ENCODE measurements around the gene ZC3H18. TPM values are rescaled to one million over a fixed set of nuclear protein-coding genes. Genes with fewer than 3 reads are reported as not detected.
A peak's percentile ranks its signal among the peaks of the same experiment; 100 is the strongest.

Gene ZC3H18
- total and polyA plus RNA-seq, 10 of the 15 experiments (the other 5 are each of a cell fraction or from before 2014, with no cell fraction given): 1.0 to 58.3 (median 22.4) TPM

GRCh38 chr16:88646345-88647034 is 76.3 kb downstream of the ZC3H18 start:
- DNase-seq (ENCODE audit: low read depth, low spot score) (no peak), FAIRE-seq (no peak), ATAC-seq (no peak)
- no TSS peak for BruUV-seq (replicated peaks)
- no peak overlapping the region for H3K27ac ChIP-seq (ENCODE audit: control insufficient read depth, insufficient read depth)
- WGBS (ENCODE audit: insufficient coverage, insufficient replicate concordance, low lambda C conversion rate, missing lambda C conversion rate): 85% methylated on average over 28 of the region's 28 CpGs
- intact Hi-C loops (cut with micrococcal nuclease; ENCODE audit: unreplicated experiment) (no loop called here), in situ Hi-C loops (cut with MboI) (no loop called here)
- no peak for TF ChIP-seq IKZF1 (conservative IDR thresholded peaks at IDR 0.05)
- TF ChIP-seq RELA (IDR thresholded peaks at IDR 0.05; ENCODE audit: borderline replicate concordance, partially characterized antibody): no peak
- TF ChIP-seq MEF2B (IDR thresholded peaks at IDR 0.05; ENCODE audit: partially characterized antibody, poor library complexity, severe bottlenecking): peak; percentile 10
- TF ChIP-seq ZNF274 (IDR thresholded peaks at IDR 0.05; ENCODE audit: insufficient read depth, insufficient read length): no peak
- no peak for TF ChIP-seq CBX3 (IDR thresholded peaks at IDR 0.05; ENCODE audit: borderline replicate concordance, low read depth)
- no peak overlapping the region for H3K4me3 ChIP-seq
- H3K36me3 ChIP-seq (ENCODE audit: control insufficient read depth in 2 of 2, insufficient read depth in 2 of 2, low read length in 1 of 2): peaks cover 2 to 4% of the 10 kb centered on the region in 2 experiments; a peak in 2 of 4 replicates
- peaks cover 11% of the 10 kb centered on the region; the same call in 1 of the 2 replicates for H3K4me1 ChIP-seq (ENCODE audit: control insufficient read depth, insufficient read depth, low read length)
- peaks cover 34% of the 10 kb centered on the region for H3K79me2 ChIP-seq (ENCODE audit: control insufficient read depth, insufficient read depth, low read length)
- POLR2A ChIA-PET: no interaction called here
- H2AFZ ChIP-seq (ENCODE audit: control insufficient read depth, low read depth, low read length): no peak overlapping the region
- H3K9me3 ChIP-seq (replicated peaks; ENCODE audit: control insufficient read depth, insufficient read depth, low read length): no peaks in the 10 kb centered on the region
- RAD21 ChIA-PET (ENCODE audit: unreplicated experiment): no interaction called here
- H4K20me1 ChIP-seq (ENCODE audit: control insufficient read depth, insufficient read depth): peaks cover 7% of the 10 kb centered on the region; the same call in 1 of the 2 replicates
- CTCF ChIA-PET: no interaction called here
- H3K9ac ChIP-seq (ENCODE audit: control insufficient read depth, insufficient read depth, low read length): no peak overlapping the region
- SMC1A ChIA-PET (ENCODE audit: uncharacterized antibody, unreplicated experiment): no interaction called here
- no peak overlapping the region for H3K4me2 ChIP-seq (ENCODE audit: control insufficient read depth, insufficient read depth)
- no peaks in the 10 kb centered on the region for H3K27me3 ChIP-seq (replicated peaks in 1 of 2; ENCODE audit: control insufficient read depth in 2 of 2, insufficient read depth in 2 of 2, low read length in 1 of 2)

Data from GM12878 (cell line).